ENCODE results near the gene CACNA1S.

- TF ChIP-seq CTCF (IDR thresholded peaks at IDR 0.05; ENCODE audit: poor library complexity) (no peak), EZH2 (IDR thresholded peaks at IDR 0.05; ENCODE audit: borderline replicate concordance) (no peak)
Measured at GRCh38 chr1:201142849-201143725, 30.9 kb upstream of the CACNA1S start.

Measured in hepatocyte (in vitro differentiated cells).